Hepatocyte (in vitro differentiated cells): Measurements from ENCODE around the gene TMEM50A.
"Not testable (repeated sequence)": the region's sequence is repeated elsewhere in the genome, so short reads cannot be mapped to it uniquely, and the experiment has no call there.

Experiments used
- CTCF ChIP-seq: fragments of 200-600 bp; sonication (generic); IDR thresholded peaks from 2 replicates; pipeline ENCODE4 v1.5.1; 2016; ENCODE audit warnings: antibody characterized with exemption, mild to moderate bottlenecking; ENCODE audit not compliant: poor library complexity
- EZH2 ChIP-seq: fragments of 200-600 bp; sonication (generic); IDR thresholded peaks from 2 replicates; pipeline ENCODE4 v1.6.1; 2016; ENCODE audit warnings: antibody characterized with exemption, mild to moderate bottlenecking, borderline replicate concordance

- not testable (repeated sequence) for TF ChIP-seq CTCF, EZH2
Observed at GRCh38 chr1:25387096-25387495, 49.0 kb downstream of the TMEM50A start.
